SU-DHL-6 (cell line): ENCODE measurements around the gene AP2A2.

Experiments
- EZH2phosphoT487 ChIP-seq: fragments of 200-600 bp; sonication (generic), shearing (Covaris generic); conservative IDR thresholded peaks from 2 replicates; pipeline ENCODE4 v1.6.1; 2018; ENCODE audit warnings: mild to moderate bottlenecking, antibody characterized with exemption, low read length, moderate library complexity, mixed read lengths
- TF ChIP-seq, protein P1 (sequence below): fragments of 200-600 bp; sonication (generic); IDR thresholded peaks from one replicate; pipeline ENCODE4 v1.5.1; 2017; ENCODE audit warnings: antibody characterized with exemption, mild to moderate bottlenecking, low read length, moderate library complexity; ENCODE audit not compliant: insufficient read depth, poor library complexity, severe bottlenecking

DNA sequence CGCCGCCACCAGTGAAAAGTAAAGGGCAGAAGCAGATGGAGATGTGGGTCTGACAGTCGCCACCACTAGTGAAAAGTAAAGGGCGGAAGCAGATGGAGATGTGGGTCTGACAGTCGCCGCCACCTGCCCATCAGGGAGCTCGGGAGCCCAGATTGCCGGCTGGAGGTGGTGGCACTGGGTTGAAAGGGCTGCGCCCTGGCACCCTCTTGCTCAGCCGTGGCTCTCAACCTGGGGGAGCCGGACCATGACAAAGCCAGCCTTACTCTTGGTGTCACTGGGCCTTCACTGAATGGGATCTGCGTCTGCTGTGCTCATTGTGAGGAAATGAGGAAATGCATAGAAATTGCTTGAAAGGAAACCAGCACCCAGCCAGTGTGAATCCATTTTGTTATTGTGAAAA is 36.3 kb downstream of the AP2A2 start:
- TF ChIP-seq, protein P1, sequence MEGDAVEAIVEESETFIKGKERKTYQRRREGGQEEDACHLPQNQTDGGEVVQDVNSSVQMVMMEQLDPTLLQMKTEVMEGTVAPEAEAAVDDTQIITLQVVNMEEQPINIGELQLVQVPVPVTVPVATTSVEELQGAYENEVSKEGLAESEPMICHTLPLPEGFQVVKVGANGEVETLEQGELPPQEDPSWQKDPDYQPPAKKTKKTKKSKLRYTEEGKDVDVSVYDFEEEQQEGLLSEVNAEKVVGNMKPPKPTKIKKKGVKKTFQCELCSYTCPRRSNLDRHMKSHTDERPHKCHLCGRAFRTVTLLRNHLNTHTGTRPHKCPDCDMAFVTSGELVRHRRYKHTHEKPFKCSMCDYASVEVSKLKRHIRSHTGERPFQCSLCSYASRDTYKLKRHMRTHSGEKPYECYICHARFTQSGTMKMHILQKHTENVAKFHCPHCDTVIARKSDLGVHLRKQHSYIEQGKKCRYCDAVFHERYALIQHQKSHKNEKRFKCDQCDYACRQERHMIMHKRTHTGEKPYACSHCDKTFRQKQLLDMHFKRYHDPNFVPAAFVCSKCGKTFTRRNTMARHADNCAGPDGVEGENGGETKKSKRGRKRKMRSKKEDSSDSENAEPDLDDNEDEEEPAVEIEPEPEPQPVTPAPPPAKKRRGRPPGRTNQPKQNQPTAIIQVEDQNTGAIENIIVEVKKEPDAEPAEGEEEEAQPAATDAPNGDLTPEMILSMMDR, result no peak
- no peak for TF ChIP-seq EZH2phosphoT487
